Activated CD4-positive, alpha-beta T cell treated with anti-CD3 and anti-CD28 coated beads, Interleukin-2, Interleukin-6, amounts not matched to agents 100 ng/mL and 50 ng/mL, durations not matched to agents 16 hours and 8 hours (primary cell): ENCODE results near the gene IMMT.
"Not testable (repeated sequence)": the region's sequence is repeated elsewhere in the genome, so short reads cannot be mapped to it uniquely, and the experiment has no call there.

Experiments used
- DNase-seq: peaks from one replicate; pipeline ENCODE4 v3.0.0-alpha.2; 2020

IMMT gene

DNA sequence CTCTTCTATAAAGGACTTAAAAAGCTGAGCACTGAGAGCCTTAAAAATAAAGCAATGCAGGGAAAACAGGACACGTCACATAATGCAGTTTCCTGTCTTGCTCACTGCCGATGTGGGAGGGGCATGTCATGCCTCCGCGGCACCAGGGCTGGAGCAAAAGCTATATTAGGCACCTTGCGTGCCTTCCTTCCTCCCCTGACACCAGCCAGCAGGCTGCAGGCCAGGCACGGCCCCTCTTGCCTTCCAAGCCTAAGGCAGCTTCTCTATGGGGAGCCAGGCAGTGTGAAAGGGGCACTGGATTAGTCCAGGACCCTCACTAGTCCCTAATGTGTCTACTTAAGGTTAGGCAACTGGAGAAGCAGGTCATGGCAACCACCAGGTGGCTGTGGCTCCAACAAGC lies 30.3 kb upstream of the IMMT start:
- DNase-seq, result peak; percentile 53

DNA sequence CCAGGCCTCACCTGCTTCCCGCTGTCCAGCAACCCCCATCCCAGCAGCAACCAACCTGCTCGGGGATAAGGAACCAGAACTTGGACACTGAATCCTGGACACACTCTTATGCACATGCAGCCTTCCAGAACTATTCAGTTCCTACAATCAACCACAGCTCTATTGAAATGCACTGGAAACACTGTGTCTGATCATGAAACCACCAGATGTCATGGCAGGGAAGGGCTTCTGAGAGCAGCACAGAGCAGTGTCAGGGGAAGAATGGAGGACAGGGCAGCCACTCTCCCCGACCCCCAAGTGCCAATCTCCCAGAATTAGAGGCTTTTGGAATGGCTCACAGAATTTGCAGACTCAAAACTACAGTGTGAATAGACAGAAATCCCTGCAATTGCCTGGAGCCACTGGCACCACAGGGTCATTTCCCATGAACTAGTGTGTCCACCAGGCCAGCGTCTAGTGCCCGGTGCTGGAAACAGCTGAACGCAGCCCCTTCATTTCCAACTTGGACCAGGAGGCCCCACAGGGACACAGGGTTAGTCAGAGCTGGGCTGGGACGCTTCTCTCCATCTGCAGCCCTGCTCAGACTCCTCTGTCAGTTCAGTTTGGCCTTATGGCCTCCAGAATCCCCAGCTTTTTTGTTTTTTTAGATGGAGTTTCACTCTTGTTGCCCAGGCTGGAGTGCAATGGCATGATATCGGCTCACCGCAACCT lies 29.5 kb upstream of the IMMT start:
- DNase-seq, result no peak

- no peak for DNase-seq
Measured at GRCh38 chr2:86223927-86224560, 28.8 kb upstream of the IMMT start.

- DNase-seq, result no peak
Measured at GRCh38 chr2:86223140-86223926, 28.1 kb upstream of the IMMT start.

DNA sequence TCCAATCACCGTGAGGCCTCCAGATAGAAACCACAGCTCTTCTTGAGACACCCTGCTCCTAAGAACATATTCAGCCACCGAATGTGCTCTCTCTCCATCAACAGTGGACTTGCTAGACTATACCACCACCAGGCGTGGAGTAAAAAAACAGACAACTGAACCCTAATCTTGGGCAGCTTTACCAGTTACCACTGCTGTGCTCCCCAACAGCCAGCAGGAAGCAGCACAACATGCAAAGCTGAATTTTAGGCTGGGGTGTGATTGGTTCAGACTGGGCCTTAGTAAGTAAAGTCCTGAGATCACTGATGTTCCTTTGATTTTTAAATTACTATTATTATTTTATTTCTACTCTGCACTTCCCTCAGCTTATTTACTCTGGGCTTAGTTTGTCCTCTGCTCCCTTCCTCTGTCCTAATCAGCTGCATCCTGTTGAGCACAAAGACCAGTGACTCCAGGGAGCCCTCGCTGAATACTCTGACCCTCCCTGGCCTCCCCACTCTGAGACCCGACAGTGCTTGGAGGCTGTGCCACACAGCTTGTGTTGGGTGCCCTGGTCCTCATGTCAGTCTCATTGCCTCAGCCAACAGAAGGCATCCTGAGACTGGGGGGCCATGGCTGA lies 25.9 kb upstream of the IMMT start:
- peak; percentile 72 for DNase-seq

- no peak for DNase-seq
Measured at GRCh38 chr2:86219896-86220295, 24.6 kb upstream of the IMMT start.

- DNase-seq, result no peak
Measured at GRCh38 chr2:86218124-86218523, 22.9 kb upstream of the IMMT start.

GRCh38 chr2:86216575-86217555 lies 21.6 kb upstream of the IMMT start:
- no peak for DNase-seq

- DNase-seq, result no peak
Measured at GRCh38 chr2:86214503-86214832, 19.2 kb upstream of the IMMT start.

- no peak for DNase-seq
Measured at GRCh38 chr2:86213699-86214502, 18.6 kb upstream of the IMMT start.

- DNase-seq, result no peak
Measured at GRCh38 chr2:86213056-86213455, 17.8 kb upstream of the IMMT start.

DNA sequence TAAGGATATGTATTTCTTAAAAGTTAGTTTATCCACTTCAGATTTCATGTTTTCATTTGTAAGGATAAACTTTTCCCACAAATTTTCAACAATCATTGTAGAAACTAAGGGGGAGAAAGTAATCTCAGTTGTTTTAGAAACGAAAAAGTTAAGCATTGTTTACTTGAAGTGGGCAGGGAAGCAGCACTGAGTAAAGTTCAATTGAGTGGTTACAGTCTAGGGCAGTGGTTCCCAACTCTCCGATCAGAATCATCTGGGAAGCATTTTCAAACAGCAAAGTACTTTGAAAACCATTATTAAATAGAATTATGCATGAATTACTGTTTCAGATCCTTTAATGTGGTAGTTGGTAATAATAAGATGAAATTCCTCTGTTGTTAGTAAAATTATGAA lies 16.5 kb upstream of the IMMT start:
- DNase-seq, result no peak

- DNase-seq, result no peak
Measured at GRCh38 chr2:86211033-86211795, 16.0 kb upstream of the IMMT start.

- no peak for DNase-seq
Measured at GRCh38 chr2:86204458-86204857, 9.2 kb upstream of the IMMT start.

- no peak for DNase-seq
Measured at GRCh38 chr2:86203614-86204013, 8.4 kb upstream of the IMMT start.

DNA sequence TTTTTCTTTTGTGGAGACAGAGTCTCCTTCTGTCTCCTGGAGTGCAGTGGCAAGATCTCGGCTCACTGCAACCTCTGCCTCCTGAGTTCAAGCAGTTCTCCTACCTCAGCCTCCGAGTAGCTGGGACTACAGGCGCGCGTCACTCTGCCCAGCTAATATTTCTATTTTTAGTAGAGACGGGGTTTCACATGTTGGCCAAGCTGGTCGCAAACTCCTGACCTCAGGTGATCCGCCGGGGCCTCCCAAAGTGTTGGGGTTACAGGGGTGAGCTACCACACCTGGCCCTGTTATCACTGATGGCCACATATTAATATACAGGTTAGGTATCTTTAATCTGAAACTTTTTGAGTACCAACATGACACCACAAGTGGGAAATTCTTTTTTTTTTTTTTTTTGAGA lies 7.4 kb upstream of the IMMT start:
- DNase-seq, result no peak

GRCh38 chr2:86202336-86202692 lies 7.1 kb upstream of the IMMT start:
- no peak for DNase-seq

GRCh38 chr2:86201671-86202335 lies 6.5 kb upstream of the IMMT start:
- DNase-seq, result no peak

GRCh38 chr2:86200564-86200963 lies 5.3 kb upstream of the IMMT start:
- not testable (repeated sequence) for DNase-seq

DNA sequence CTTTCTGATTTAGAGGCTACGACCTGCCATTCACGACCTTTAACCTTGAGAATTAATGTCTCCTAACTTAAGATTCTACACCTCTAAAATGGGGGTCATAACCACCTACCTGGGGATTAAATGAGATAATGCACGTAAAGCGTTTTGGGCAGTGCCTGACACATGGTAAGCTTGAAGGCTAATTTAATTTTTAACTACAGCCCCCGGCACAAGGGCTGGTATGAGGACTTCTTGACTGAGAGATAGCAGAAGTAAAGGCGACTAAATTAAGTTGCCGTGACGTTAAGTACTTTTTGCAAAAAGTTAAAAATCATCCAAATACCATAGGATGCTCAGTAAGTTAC lies 4.5 kb upstream of the IMMT start:
- no peak for DNase-seq
